ENCODE data around the gene APEX1.

- TF ChIP-seq, protein P1, sequence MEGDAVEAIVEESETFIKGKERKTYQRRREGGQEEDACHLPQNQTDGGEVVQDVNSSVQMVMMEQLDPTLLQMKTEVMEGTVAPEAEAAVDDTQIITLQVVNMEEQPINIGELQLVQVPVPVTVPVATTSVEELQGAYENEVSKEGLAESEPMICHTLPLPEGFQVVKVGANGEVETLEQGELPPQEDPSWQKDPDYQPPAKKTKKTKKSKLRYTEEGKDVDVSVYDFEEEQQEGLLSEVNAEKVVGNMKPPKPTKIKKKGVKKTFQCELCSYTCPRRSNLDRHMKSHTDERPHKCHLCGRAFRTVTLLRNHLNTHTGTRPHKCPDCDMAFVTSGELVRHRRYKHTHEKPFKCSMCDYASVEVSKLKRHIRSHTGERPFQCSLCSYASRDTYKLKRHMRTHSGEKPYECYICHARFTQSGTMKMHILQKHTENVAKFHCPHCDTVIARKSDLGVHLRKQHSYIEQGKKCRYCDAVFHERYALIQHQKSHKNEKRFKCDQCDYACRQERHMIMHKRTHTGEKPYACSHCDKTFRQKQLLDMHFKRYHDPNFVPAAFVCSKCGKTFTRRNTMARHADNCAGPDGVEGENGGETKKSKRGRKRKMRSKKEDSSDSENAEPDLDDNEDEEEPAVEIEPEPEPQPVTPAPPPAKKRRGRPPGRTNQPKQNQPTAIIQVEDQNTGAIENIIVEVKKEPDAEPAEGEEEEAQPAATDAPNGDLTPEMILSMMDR (IDR thresholded peaks at IDR 0.05; ENCODE audit: low read depth, low read length, poor library complexity, severe bottlenecking) = no peak
- no peak for TF ChIP-seq EZH2phosphoT487 (IDR thresholded peaks at IDR 0.05; ENCODE audit: borderline replicate concordance, low read length)
Observed at GRCh38 chr14:20419419-20419818, 35.6 kb upstream of the APEX1 start.
